ENCODE results near the gene HLA-DMA. TPM values are rescaled to one million over a fixed set of nuclear protein-coding genes. Genes with fewer than 3 reads are reported as not detected.

HLA-DMA gene
- total and polyA plus RNA-seq, 2 of the 13 experiments (the other 11 are each of a cell fraction or from before 2014, with no cell fraction given) = 0.70 to 0.71 TPM

DNA sequence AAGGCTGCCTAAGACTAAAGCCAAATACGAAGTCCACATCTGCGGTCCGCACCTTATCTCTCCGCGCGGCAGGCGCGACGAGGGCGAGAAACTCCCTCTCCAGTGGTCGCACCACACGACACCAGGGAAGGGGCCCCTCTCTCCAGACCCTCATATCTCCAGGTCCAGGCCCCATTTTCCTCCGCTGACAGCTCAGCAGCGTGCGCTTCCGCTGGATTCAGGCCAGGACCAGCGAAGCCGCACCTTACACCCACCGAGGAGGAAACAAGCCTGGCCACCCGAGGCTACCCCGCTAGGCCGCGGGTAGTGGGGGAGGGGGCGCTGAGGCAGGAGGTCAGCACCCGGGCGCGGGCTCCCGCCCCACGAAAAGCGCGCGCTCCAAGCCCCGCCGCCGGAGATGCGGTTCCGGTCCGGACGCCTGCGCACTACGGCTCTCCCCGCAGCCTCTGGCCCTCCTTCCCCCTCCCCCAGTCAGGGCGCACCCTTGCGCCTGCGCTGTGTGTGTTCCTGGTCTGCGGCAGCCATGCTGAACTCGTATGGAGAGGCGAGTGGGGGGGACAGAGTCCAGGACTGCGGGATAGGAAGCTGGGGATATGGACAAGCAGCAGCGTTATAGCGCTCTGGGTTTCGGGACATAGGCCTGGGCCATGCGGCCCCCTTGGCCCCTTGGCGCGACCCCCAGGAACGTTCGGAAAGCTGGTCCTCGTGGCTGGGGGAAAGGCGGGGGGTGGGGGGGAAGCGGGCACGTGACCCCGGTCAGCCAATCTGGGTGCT, 15.4 kb upstream of the HLA-DMA start, which contains the start of gene BRD2 (continued):
- peak; percentile 59; the same call in 1 of the 2 replicates for TF ChIP-seq DR1 (CRISPR knock-in tag; IDR thresholded peaks at IDR 0.05)
- TF ChIP-seq ZNF776 (CRISPR knock-in tag; IDR thresholded peaks at IDR 0.05) = peak; percentile 85
- TF ChIP-seq ZNF264 (CRISPR knock-in tag; IDR thresholded peaks at IDR 0.05) = peak; percentile 94
- TF ChIP-seq ZNF615 (CRISPR knock-in tag; IDR thresholded peaks at IDR 0.05; ENCODE audit: borderline replicate concordance) = peak; percentile 93; the same call in 1 of the 2 replicates
- TF ChIP-seq NR2C2 (CRISPR knock-in tag; IDR thresholded peaks at IDR 0.05; ENCODE audit: borderline replicate concordance) = peak; percentile 68; the same call in 1 of the 2 replicates
- TF ChIP-seq, protein P1, sequence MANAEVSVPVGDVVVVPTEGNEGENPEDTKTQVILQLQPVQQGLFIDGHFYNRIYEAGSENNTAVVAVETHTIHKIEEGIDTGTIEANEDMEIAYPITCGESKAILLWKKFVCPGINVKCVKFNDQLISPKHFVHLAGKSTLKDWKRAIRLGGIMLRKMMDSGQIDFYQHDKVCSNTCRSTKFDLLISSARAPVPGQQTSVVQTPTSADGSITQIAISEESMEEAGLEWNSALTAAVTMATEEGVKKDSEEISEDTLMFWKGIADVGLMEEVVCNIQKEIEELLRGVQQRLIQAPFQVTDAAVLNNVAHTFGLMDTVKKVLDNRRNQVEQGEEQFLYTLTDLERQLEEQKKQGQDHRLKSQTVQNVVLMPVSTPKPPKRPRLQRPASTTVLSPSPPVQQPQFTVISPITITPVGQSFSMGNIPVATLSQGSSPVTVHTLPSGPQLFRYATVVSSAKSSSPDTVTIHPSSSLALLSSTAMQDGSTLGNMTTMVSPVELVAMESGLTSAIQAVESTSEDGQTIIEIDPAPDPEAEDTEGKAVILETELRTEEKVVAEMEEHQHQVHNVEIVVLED (CRISPR knock-in tag; IDR thresholded peaks at IDR 0.05; ENCODE audit: borderline replicate concordance) = peak; percentile 71
- TF ChIP-seq, protein P2, sequence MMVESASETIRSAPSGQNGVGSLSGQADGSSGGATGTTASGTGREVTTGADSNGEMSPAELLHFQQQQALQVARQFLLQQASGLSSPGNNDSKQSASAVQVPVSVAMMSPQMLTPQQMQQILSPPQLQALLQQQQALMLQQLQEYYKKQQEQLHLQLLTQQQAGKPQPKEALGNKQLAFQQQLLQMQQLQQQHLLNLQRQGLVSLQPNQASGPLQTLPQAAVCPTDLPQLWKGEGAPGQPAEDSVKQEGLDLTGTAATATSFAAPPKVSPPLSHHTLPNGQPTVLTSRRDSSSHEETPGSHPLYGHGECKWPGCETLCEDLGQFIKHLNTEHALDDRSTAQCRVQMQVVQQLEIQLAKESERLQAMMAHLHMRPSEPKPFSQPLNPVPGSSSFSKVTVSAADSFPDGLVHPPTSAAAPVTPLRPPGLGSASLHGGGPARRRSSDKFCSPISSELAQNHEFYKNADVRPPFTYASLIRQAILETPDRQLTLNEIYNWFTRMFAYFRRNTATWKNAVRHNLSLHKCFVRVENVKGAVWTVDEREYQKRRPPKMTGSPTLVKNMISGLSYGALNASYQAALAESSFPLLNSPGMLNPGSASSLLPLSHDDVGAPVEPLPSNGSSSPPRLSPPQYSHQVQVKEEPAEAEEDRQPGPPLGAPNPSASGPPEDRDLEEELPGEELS (CRISPR knock-in tag; IDR thresholded peaks at IDR 0.05) = peak; percentile 58
- no peak; the same call in 1 of the 2 replicates for TF ChIP-seq GPN1 (CRISPR knock-in tag; IDR thresholded peaks at IDR 0.05; ENCODE audit: borderline replicate concordance)
- peak; percentile 99 for TF ChIP-seq TMF1 (CRISPR knock-in tag; IDR thresholded peaks at IDR 0.05; ENCODE audit: low read depth)
- TF ChIP-seq, protein P3, sequence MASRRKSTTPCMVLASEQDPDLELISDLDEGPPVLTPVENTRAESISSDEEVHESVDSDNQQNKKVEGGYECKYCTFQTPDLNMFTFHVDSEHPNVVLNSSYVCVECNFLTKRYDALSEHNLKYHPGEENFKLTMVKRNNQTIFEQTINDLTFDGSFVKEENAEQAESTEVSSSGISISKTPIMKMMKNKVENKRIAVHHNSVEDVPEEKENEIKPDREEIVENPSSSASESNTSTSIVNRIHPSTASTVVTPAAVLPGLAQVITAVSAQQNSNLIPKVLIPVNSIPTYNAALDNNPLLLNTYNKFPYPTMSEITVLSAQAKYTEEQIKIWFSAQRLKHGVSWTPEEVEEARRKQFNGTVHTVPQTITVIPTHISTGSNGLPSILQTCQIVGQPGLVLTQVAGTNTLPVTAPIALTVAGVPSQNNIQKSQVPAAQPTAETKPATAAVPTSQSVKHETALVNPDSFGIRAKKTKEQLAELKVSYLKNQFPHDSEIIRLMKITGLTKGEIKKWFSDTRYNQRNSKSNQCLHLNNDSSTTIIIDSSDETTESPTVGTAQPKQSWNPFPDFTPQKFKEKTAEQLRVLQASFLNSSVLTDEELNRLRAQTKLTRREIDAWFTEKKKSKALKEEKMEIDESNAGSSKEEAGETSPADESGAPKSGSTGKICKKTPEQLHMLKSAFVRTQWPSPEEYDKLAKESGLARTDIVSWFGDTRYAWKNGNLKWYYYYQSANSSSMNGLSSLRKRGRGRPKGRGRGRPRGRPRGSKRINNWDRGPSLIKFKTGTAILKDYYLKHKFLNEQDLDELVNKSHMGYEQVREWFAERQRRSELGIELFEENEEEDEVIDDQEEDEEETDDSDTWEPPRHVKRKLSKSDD (CRISPR knock-in tag; IDR thresholded peaks at IDR 0.05; ENCODE audit: low read depth) = peak; percentile 92
- TF ChIP-seq REXO4 (CRISPR knock-in tag; IDR thresholded peaks at IDR 0.05; ENCODE audit: borderline replicate concordance) = peak; percentile 95
- no peak for TF ChIP-seq ZNF496 (CRISPR knock-in tag; IDR thresholded peaks at IDR 0.05; ENCODE audit: insufficient replicate concordance)
- TF ChIP-seq ZNF558 (CRISPR knock-in tag; IDR thresholded peaks at IDR 0.05; ENCODE audit: borderline replicate concordance) = peak; percentile 89; the same call in 1 of the 2 replicates
- 0 out of 2 replicates have a peak, but pooled peaks have one; percentile 66 for TF ChIP-seq FIP1L1 (IDR thresholded peaks at IDR 0.05; ENCODE audit: borderline replicate concordance, insufficient read depth, low read depth, low read length)
- TF ChIP-seq ZNF792 (CRISPR knock-in tag; IDR thresholded peaks at IDR 0.05) = no peak; the same call in 1 of the 2 replicates
- peak; percentile 93 for TF ChIP-seq YY1 (IDR thresholded peaks at IDR 0.05; ENCODE audit: insufficient read depth, insufficient replicate concordance, low read depth, low read length)
- peak; percentile 89 for TF ChIP-seq ZNF607 (CRISPR knock-in tag; IDR thresholded peaks at IDR 0.05; ENCODE audit: borderline replicate concordance)
- TF ChIP-seq MATR3 (CRISPR knock-in tag; IDR thresholded peaks at IDR 0.05) = no peak
